Rectal smooth muscle tissue (tissue), 1 donor: ENCODE data around the gene NECTIN1.

Experiments used
- H3K27ac ChIP-seq: one replicate; pipeline ENCODE4 v1.7.0; 2013; ENCODE audit warnings: low read depth, low read length, inconsistent platforms
- H3K27me3 ChIP-seq: one replicate; pipeline ENCODE4 v1.7.0; 2013; ENCODE audit warnings: low read length; ENCODE audit not compliant: control insufficient read depth, insufficient read depth
- H3K36me3 ChIP-seq: one replicate; pipeline ENCODE4 v1.7.0; 2013; ENCODE audit warnings: low read length; ENCODE audit not compliant: control insufficient read depth, insufficient read depth
- H3K4me1 ChIP-seq: one replicate; pipeline ENCODE4 v1.7.0; 2013; ENCODE audit warnings: low read length; ENCODE audit not compliant: control insufficient read depth, insufficient read depth
- H3K4me3 ChIP-seq: one replicate; pipeline ENCODE4 v1.7.0; 2013; ENCODE audit warnings: low read length
- H3K9ac ChIP-seq: one replicate; pipeline ENCODE4 v1.7.0; 2013; ENCODE audit warnings: low read length

Gene NECTIN1

DNA sequence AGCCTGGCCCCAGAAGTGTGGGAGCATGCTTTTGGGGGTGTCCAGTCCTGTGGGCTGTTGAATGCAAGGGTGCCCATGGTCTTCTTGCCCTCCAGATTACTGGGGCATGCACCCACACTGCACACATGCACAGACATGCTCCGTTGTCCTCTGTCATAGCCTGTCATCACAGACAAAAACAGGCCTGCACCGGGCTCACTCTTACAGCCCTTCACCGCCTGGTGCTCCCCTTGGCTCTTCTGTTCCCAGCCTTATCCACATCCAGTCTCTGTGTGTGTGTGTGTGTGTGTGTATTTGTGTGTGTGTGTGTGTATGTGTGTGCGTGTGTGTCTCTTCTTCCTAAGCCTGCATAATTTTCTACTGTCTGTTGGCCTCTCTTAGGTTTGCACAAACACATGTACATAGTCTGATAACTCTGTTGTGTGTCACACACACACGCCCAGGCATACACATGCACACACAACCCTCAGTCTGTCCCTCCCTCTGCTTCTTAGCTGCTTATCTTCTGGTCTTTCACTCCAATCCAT is 23.4 kb upstream of the NECTIN1 start:
- H3K4me1 ChIP-seq: no peaks in the 10 kb centered on the region
- H3K9ac ChIP-seq: no peak overlapping the region
- H3K36me3 ChIP-seq: no peaks in the 10 kb centered on the region
- H3K27me3 ChIP-seq: peaks cover 5% of the 10 kb centered on the region
- no peak overlapping the region for H3K27ac ChIP-seq
- no peak overlapping the region for H3K4me3 ChIP-seq

DNA sequence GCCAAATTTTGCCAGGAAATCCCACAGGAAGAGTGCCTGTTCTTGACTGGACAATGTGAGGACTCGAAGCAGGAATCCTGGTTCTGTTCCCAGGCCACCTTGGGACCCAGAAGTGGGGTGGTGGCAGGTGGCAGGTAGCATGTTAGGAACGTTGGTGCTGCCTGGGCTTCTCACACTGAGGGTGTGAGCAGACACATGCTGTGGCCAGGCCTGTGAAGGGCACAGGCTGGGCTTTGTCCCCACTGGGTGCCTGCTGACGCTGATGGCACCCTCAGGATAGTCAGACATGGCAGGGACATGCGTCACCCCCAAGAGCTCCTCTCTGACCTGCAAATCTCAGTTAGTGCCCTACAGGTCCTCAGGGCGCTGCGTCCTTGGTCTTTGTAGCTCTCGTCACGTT is 21.1 kb upstream of the NECTIN1 start:
- no peak overlapping the region for H3K27ac ChIP-seq
- peaks cover 2% of the 10 kb centered on the region for H3K27me3 ChIP-seq
- no peak overlapping the region for H3K4me3 ChIP-seq
- no peaks in the 10 kb centered on the region for H3K36me3 ChIP-seq
- H3K9ac ChIP-seq: no peak overlapping the region
- no peaks in the 10 kb centered on the region for H3K4me1 ChIP-seq

DNA sequence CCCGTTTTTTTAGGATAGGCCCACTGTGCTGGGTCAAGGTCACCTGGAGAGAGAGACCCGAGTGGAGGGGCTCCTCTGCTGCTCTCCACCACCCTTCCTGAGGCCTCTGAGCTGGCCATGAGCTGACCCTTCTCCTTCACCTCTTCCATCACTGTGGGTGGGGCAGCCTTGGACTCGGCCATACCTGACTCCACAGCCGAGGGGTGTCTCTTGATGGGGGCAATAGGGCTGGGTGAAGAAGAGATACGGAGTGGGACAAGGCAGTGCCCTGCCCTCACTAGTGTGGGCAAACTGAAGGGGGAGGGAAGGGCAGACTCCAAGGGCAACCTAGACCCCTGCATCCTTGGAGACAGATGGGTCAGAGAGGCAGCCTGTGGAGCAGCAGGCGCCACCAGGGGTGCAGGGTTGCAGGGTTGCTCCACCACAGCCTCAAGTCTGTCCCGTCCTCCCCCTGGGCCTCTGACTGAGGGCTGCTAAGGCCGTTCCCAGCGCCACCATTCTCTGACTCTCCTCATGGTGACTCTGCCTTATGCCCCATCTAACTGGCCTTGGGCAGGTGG is 20.1 kb upstream of the NECTIN1 start:
- no peak overlapping the region for H3K27ac ChIP-seq
- H3K36me3 ChIP-seq: no peaks in the 10 kb centered on the region
- peaks cover 2% of the 10 kb centered on the region for H3K27me3 ChIP-seq
- no peak overlapping the region for H3K4me3 ChIP-seq
- H3K9ac ChIP-seq: no peak overlapping the region
- H3K4me1 ChIP-seq: no peaks in the 10 kb centered on the region

DNA sequence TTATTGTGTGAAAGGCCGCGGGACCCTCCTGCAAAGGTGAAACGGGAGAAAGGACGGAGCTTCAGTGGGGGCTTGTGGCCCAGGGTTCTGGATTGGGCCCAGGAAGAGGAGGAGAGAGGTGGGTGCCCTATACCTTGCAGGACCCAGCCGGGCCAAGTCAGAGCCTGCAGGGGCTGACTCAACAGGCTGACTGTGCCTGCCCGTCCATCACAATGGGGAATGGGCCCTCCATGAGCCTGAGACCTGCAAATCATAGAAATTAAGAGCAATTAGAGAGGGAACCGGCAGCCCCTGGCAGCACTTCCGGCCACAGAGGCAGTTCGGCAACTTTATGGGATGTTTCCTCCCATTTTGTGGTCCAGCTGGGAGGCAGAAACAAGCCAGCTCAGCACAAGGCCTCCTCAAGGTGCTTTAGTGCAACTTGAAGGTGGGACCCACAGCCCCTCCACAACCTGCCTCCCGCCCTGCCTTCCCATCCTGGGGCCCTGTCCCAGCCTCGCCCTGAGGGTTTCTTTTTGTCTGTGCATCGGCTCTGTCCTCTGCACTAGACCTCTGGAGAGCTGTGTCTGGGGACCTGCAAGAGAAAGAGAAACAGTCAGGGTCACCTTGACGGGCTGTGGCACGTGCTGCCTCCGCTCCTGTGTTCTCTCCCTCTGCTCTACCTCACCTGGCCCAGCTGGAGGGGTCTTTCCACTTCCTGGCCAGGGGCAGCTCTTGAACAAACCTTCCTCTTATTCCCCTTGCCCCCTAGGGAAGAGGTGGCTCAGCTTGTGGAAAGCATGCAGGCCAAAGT is 19.1 kb upstream of the NECTIN1 start:
- Histone ChIP-seq H3K4me1 (no peaks in the 10 kb centered on the region), H3K9ac (no peak overlapping the region), H3K36me3 (no peaks in the 10 kb centered on the region), H3K27me3 (peaks cover 3% of the 10 kb centered on the region), H3K4me3 (no peak overlapping the region), H3K27ac (no peak overlapping the region)

DNA sequence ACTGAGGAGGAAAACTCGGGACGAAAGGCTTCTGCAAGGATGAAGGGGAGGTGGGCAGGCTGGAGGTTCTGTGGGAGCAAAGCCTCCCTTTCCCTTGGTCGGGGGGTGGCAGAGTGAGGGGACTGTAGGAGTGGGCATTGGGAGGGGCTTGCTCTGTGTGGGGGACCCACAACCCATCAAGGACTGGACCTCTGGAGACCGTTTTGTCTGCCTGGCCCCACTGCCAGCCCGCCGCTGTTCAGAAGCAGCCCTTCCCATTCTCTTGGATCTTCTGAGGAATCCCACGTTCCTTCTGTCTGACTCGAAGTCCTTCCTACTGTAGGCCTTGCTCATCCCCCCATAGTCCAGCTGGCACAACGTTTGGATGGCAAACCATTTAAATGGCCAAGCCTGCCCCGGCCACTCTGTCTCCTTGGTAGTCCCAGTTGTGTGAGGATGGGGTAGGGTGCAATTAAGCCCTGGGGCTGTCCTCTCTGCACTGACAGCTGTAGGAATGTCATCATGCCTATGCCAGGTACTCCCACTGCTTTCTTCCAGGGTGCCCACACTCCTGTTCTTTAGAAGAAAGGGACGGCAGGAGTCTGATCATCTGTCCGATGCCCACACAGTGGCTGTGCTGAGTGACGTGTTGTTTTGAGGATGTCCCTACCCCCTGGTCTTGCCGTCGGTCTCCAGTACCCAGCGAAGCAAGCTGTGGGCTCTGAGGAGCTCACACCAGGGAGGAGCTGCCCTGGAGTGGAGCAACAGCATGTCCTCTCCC is 17.0 kb upstream of the NECTIN1 start:
- no peak overlapping the region for H3K27ac ChIP-seq
- no peaks in the 10 kb centered on the region for H3K36me3 ChIP-seq
- no peak overlapping the region for H3K9ac ChIP-seq
- H3K27me3 ChIP-seq: peaks cover 11% of the 10 kb centered on the region
- no peaks in the 10 kb centered on the region for H3K4me1 ChIP-seq
- H3K4me3 ChIP-seq: no peak overlapping the region

DNA sequence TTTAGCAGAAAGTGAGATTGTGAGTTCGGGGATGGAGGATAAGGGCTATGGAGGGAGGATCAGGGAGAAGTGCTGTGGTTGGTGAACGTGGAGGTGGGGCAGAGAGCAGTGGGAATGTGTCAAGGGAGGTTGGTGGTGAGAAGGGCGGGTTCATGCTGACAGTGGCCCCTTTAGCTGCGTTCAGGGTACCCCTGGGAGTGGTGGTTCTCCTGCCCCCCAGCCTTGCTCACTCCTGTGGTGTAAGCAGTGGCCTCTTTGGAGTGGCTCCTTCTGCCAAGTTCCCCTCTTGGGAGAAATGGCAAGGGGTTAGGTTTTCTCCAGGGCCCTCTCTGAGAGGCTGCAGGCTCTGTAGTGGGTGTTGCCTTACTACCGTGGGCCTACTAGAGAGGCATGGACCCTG is 16.1 kb upstream of the NECTIN1 start:
- Histone ChIP-seq H3K4me1 (no peaks in the 10 kb centered on the region), H3K36me3 (no peaks in the 10 kb centered on the region), H3K9ac (no peak overlapping the region), H3K4me3 (no peak overlapping the region), H3K27me3 (peaks cover 13% of the 10 kb centered on the region), H3K27ac (no peak overlapping the region)

DNA sequence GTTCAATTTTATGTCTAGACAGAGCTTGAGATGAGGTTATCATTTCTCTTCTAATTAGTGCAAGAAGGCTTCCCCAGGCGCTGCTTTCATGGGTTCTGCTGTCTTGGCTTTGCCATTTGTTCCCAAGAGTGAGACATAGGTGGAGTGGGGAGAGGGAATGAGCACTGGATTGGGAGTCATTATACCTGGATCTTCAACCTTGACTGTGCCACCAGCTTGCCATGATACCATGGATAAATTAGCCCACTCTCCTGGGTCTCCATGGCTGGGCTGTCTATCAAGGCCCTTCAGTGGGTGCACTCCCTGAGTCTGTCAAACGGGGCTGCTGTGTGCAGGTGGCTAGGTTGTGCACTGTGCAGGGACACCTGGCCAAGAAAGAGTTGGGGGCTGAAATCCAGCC is 15.6 kb upstream of the NECTIN1 start:
- H3K4me1 ChIP-seq: no peaks in the 10 kb centered on the region

DNA sequence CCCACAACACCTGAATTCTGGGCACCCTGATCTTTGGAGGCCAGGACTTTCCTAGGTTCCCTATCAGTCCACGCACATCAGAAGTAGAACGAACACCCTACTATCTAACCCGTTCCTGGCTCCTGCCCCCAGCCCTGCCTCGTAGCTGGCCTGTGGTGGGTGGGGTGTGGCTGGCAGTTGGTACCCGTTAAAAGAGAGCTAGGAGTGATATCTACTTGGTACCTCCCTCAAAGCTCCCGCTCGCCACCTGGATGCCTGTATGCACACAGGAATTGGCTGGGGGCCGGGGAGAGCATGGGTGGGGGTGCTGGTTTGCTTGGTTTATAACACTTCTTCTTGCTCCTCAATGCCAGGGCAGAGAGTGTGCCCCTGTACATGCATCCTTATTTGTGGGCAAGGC is 14.0 kb upstream of the NECTIN1 start:
- no peaks in the 10 kb centered on the region for H3K4me1 ChIP-seq
- peaks cover 19% of the 10 kb centered on the region for H3K27me3 ChIP-seq
- no peaks in the 10 kb centered on the region for H3K36me3 ChIP-seq
- no peak overlapping the region for H3K9ac ChIP-seq
- H3K27ac ChIP-seq: no peak overlapping the region
- peak overlapping the region; percentile 45 for H3K4me3 ChIP-seq

More for the DNA sequence above, 15.6 kb upstream of the NECTIN1 start:
- H3K27ac ChIP-seq: no peak overlapping the region
- H3K36me3 ChIP-seq: no peaks in the 10 kb centered on the region
- H3K4me3 ChIP-seq: no peak overlapping the region
- H3K9ac ChIP-seq: no peak overlapping the region
- peaks cover 16% of the 10 kb centered on the region for H3K27me3 ChIP-seq

DNA sequence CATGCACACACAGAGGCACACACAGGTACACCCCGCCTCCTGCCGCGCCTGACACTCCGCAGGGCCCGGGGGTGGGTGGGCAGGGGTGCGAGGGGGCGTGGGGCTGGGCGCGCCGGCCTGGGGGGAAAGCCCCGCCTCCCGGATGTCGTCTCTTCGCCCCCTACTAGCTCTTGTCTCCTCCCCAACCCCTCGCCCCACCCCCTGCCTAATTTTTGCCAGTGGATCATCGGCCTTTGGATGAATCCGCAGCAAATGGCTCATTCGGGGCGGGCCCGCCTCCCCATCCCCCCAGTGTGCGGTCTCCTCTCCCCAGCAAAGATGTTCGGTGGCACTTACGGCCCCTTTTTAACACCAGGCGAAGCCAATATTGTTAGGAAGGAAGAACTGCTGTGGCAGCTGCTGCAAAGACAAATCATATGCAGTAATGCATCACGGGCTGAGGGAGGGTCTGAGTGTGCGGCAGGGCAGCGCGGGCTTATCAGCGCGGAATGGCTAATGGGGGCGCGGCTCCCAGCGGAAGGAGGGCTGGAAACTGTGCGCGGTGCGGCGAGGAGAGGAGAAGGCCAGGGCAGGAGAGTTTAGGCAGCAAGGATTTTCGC is 13.4 kb upstream of the NECTIN1 start:
- no peak overlapping the region for H3K27ac ChIP-seq
- peaks cover 19% of the 10 kb centered on the region for H3K27me3 ChIP-seq
- H3K36me3 ChIP-seq: no peaks in the 10 kb centered on the region
- no peaks in the 10 kb centered on the region for H3K4me1 ChIP-seq
- H3K9ac ChIP-seq: no peak overlapping the region
- peak overlapping the region; percentile 45 for H3K4me3 ChIP-seq

DNA sequence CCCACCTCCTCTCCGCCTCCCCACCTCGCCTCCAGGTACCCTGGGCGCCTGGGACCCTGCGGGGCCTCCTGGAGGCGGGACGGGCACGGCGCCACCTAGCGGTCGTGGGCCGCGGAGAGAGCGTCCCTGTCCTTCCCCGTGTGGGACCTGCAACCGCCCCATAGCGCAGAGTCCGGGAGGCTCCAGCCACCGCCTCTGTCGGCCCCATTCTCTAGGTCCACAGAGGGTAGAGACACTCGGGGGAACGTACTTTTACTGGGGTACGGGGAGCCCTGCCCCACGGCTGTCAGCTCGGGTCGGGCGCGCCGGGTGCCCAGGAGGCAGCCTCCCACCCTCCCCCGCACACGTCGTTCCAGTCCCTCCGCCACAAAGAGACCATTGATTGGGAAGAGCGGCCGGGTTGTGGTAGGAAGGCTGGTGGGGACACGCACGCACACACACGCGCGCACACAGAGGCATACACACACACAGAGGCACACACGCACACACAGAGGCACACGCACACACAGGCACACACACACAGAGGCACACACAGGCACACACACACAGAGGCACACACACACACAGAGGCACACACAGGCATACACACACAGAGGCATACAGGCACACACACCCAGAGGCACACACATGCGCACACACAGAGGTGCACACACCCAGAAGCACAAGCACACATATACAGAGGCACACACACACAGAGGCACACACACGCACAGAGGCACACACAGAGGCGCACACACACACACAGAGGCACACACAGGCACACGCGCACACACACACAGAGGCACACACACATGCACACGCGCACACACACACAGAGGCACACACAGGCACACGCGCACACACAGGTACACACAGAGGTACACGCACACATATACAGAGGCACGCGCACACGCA is 12.6 kb upstream of the NECTIN1 start:
- H3K27ac ChIP-seq: no peak overlapping the region

DNA sequence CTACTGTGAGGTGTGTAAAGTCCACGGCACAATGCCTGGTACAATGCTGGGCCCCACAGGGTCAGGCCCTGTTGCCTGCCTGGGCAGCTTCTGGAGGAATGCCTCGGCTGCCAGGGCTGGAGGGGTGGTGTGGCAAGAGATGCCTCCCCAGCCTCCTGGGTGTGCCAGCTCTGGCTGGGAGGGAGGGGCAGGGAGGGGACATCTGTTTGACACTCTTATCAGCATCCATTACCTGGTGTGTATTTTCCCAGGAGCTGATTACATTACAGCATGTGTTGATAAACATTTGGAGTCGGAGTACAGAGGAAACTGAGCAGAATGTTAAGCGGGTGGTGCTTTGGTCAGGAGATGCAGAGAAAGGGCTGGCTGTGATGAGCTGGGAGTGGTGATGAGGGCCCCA is 11.0 kb upstream of the NECTIN1 start:
- Histone ChIP-seq H3K36me3 (no peaks in the 10 kb centered on the region), H3K4me3 (no peak overlapping the region), H3K27ac (no peak overlapping the region), H3K4me1 (no peaks in the 10 kb centered on the region), H3K9ac (no peak overlapping the region), H3K27me3 (peaks cover 19% of the 10 kb centered on the region)

More for the DNA sequence above, 12.6 kb upstream of the NECTIN1 start:
- Histone ChIP-seq H3K36me3 (no peaks in the 10 kb centered on the region), H3K27me3 (peaks cover 19% of the 10 kb centered on the region), H3K9ac (no peak overlapping the region), H3K4me1 (no peaks in the 10 kb centered on the region), H3K4me3 (peak overlapping the region; percentile 4)
